ENCODE results near the gene ARRDC2. TPM values are rescaled to one million over a fixed set of nuclear protein-coding genes. Genes with fewer than 3 reads are reported as not detected.

Gene ARRDC2
- total and polyA plus RNA-seq, 2 donors (not counting 1 experiment from before 2014, with no cell fraction given), result 131 to 639 TPM

DNA sequence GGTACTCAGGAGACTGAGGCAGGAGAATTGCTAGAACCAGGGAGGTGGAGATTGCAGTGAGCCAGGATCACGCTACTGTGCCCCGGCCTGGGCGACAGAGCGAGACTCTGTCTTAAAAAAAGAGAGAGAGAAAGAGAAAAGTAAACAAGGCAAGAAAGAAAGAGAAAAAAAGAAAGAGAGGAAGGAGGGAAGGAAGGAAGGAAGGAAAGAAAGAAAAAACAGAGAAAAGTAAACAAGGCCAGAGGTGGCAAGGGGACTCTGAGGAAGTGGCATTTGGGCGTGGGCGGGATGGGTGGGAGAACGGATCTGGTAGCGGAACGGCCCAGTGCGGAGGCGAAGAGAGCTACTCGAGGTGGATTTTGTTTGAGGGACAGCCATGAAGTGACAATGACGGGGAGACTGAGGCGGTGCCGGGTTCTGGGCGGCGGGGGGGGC is 7.5 kb upstream of the ARRDC2 start:
- intact Hi-C loops (cut with micrococcal nuclease), result loop anchor here (2.0 kb wide), 3 partner anchors 68 to 250 kb away; partner anchors contain the start of genes CCDC124 and FCHO1
- POLR2A ChIA-PET, result interaction anchor here (0.5 to 2.2 kb wide), 27 partner anchors 10 to 417 kb away, joined by 3 to 13 read pairs (median 4); partner anchors contain the start of genes CCDC124, JUND, RAB3A and RPL18A
- no peaks in the 10 kb centered on the region for H3K9me3 ChIP-seq (ENCODE audit: control extremely low read depth in 1 of 3, control insufficient read depth in 2 of 3, insufficient read depth in 1 of 3, low read length in 2 of 3)
- peak overlapping the region in 4 of 5 experiments; percentile 25 to 91 (median 66) for H3K4me3 ChIP-seq (ENCODE audit: control extremely low read depth in 1 of 5, extremely low read depth in 1 of 5, insufficient read depth in 1 of 5, low read depth in 2 of 5, low read length in 4 of 5)
- Mint-ChIP-seq H3K27ac (peak overlapping the region; percentile 98), H3K4me1 (peaks cover 32% of the 10 kb centered on the region), H3K4me3 (peak overlapping the region; percentile 95), H3K9me3 (ENCODE audit: insufficient read depth) (no peaks in the 10 kb centered on the region), H3K27me3 (no peaks in the 10 kb centered on the region)
- WGBS (ENCODE audit: insufficient coverage), result 8% methylated on average over 13 of the region's 17 CpGs
- TF ChIP-seq EZH2 (IDR thresholded peaks at IDR 0.05; ENCODE audit: borderline replicate concordance, insufficient read depth, low read depth, low read length, poor library complexity, severe bottlenecking), result no peak
- TF ChIP-seq, protein P1, sequence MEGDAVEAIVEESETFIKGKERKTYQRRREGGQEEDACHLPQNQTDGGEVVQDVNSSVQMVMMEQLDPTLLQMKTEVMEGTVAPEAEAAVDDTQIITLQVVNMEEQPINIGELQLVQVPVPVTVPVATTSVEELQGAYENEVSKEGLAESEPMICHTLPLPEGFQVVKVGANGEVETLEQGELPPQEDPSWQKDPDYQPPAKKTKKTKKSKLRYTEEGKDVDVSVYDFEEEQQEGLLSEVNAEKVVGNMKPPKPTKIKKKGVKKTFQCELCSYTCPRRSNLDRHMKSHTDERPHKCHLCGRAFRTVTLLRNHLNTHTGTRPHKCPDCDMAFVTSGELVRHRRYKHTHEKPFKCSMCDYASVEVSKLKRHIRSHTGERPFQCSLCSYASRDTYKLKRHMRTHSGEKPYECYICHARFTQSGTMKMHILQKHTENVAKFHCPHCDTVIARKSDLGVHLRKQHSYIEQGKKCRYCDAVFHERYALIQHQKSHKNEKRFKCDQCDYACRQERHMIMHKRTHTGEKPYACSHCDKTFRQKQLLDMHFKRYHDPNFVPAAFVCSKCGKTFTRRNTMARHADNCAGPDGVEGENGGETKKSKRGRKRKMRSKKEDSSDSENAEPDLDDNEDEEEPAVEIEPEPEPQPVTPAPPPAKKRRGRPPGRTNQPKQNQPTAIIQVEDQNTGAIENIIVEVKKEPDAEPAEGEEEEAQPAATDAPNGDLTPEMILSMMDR (IDR thresholded peaks at IDR 0.05), result no peak
- H3K27ac ChIP-seq (ENCODE audit: low read length in 2 of 2), result peak overlapping the region; percentile 97 to 99
- CTCF ChIA-PET, result interaction anchor here (0.7 to 23.7 kb wide), 8 partner anchors 21 to 191 kb away, joined by 3 to 346 read pairs (median 8); partner anchors contain the start of genes CCDC124, MAST3 and RPL18A
- no peaks in the 10 kb centered on the region for H3K27me3 ChIP-seq (replicated peaks in 1 of 4; ENCODE audit: control extremely low read depth in 1 of 4, control insufficient read depth in 3 of 4, insufficient read depth in 4 of 4, low read length in 3 of 4)
- peaks cover 21% of the 10 kb centered on the region for H3K79me2 ChIP-seq (ENCODE audit: control insufficient read depth, insufficient read depth, low read length)
- peak overlapping the region; percentile 6 for H2AFZ ChIP-seq (ENCODE audit: insufficient read depth, low read depth, low read length, poor library complexity, severe bottlenecking)
- H3K4me1 ChIP-seq (ENCODE audit: control insufficient read depth in 2 of 2, insufficient read depth in 2 of 2, low read length in 2 of 2), result peaks cover 22 to 39% of the 10 kb centered on the region in 2 donors
- DNase-seq (no peak), ATAC-seq (ENCODE audit: low read depth) (no peak)
- H3K4me2 ChIP-seq (replicated peaks; ENCODE audit: low read depth, low read length, poor library complexity, severe bottlenecking), result peak overlapping the region; percentile 96
- H3K36me3 ChIP-seq (replicated peaks in 1 of 2; ENCODE audit: control extremely low read depth in 1 of 2, control insufficient read depth in 1 of 2, extremely low read depth in 1 of 2, insufficient read depth in 2 of 2, low read length in 1 of 2), result peaks cover 0 to 5% of the 10 kb centered on the region in 2 experiments
- peak overlapping the region; percentile 89 for H3K9ac ChIP-seq (ENCODE audit: low read length)
- H4K20me1 ChIP-seq (ENCODE audit: control insufficient read depth, insufficient read depth, low read length, poor library complexity, severe bottlenecking), result peaks cover 7% of the 10 kb centered on the region

All from B cell (primary cell).